ENCODE data around the gene INTS15.

DNA sequence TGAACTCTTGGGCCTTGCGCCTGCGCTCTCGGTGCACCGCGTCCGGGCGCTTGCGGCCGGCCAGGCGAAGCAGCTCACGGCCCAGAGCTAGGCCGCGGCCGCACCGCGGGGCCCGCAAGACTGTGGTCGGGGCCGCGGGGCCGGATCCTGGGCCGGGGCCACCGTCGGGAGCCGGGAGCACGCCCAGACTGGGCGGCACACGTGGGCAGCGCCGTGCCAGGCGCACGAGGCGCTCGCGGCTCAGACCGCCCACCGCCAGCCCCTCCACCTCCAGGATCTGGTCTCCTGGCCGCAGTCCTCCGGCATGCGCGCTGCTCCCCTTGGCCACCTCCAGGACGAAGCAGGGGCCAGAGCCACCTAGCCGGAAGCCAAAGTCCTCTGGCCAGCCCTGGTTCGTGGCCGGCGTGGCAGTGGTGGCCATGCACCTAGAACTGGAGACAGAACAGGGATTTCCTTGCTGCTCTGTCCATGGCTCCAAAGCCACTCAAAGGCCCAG, 38.8 kb upstream of the INTS15 start, which contains the start of gene GRID2IP:
- TF ChIP-seq POLR2AphosphoS5 (IDR thresholded peaks at IDR 0.05; ENCODE audit: low read depth, low read length) = no peak
- TF ChIP-seq, protein P1, sequence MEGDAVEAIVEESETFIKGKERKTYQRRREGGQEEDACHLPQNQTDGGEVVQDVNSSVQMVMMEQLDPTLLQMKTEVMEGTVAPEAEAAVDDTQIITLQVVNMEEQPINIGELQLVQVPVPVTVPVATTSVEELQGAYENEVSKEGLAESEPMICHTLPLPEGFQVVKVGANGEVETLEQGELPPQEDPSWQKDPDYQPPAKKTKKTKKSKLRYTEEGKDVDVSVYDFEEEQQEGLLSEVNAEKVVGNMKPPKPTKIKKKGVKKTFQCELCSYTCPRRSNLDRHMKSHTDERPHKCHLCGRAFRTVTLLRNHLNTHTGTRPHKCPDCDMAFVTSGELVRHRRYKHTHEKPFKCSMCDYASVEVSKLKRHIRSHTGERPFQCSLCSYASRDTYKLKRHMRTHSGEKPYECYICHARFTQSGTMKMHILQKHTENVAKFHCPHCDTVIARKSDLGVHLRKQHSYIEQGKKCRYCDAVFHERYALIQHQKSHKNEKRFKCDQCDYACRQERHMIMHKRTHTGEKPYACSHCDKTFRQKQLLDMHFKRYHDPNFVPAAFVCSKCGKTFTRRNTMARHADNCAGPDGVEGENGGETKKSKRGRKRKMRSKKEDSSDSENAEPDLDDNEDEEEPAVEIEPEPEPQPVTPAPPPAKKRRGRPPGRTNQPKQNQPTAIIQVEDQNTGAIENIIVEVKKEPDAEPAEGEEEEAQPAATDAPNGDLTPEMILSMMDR (IDR thresholded peaks at IDR 0.05) = no peak
